ENCODE data around the gene ICAM5.

GRCh38 chr19:10339977-10340376 is 50.2 kb downstream of the ICAM5 start:
- TF ChIP-seq CTCF (conservative IDR thresholded peaks at IDR 0.05 in 1 of 2, IDR thresholded peaks at IDR 0.05 in 1 of 2; ENCODE audit: low read depth in 1 of 2, low read length in 2 of 2) = no peak
- no peak for TF ChIP-seq EZH2 (IDR thresholded peaks at IDR 0.05; ENCODE audit: low read length, missing control alignments)
